Measurements from ENCODE around the gene KCNK13.
"Not testable (repeated sequence)": the region's sequence is repeated elsewhere in the genome, so short reads cannot be mapped to it uniquely, and the experiment has no call there.

Gene KCNK13

DNA sequence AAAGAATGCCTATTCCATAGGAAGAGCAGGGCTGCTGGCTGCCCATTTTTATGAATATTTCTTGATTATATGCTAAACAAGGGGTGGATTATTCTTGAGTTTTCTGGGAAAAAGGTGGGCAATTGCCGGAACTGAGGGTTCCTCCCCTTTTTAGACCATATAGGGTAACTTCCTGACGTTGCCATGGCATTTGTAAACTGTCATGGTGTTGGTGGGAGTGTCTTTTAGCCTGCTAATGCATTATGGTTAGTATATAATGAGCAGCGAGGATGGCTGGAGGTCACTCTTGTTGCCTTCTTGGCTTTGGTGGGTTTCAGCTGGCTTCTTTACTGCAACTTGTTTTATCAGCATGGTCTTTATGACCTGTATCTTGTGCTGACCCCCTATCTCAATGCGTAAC lies 138.8 kb downstream of the KCNK13 start:
- DNase-seq = not testable (repeated sequence)

DNA sequence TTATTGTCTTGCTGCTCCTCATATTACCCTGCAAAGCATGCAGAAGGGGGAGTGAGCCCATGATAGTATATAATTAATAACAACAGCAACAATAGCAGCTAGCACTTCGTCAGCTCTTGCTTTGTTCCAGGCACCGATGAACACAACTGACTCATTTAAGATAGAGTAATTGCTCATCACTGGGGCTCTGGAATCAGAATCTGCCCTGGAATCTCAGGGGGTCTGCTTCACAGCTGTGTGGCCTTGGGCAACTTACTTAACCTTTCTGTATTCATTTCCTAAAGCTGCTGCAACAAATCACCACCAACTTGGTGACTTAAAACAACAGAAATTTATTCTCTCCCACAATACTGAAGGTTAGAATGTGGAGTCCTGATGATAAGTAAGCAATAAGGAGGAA lies 139.6 kb downstream of the KCNK13 start:
- no peak for DNase-seq

DNA sequence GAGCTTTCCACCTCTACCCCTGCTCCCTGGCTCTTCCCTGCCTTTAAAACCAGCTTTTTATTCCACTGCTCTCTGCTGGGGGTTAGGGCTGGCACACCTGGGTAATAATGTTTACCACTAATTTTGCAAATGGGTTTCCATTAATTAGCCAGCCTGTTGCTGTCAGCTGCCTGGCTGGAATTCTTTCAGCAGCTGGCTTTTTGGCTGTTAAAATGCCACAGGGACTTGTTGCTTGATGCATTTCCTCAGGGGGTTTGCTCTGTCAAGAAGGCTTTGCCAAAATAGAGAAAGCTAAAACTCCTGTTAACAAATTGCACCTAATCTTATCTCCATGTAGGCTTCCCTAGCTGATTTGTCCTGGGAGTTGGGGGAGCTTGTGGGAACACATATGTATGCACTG lies 142.7 kb downstream of the KCNK13 start:
- no peak for DNase-seq

DNA sequence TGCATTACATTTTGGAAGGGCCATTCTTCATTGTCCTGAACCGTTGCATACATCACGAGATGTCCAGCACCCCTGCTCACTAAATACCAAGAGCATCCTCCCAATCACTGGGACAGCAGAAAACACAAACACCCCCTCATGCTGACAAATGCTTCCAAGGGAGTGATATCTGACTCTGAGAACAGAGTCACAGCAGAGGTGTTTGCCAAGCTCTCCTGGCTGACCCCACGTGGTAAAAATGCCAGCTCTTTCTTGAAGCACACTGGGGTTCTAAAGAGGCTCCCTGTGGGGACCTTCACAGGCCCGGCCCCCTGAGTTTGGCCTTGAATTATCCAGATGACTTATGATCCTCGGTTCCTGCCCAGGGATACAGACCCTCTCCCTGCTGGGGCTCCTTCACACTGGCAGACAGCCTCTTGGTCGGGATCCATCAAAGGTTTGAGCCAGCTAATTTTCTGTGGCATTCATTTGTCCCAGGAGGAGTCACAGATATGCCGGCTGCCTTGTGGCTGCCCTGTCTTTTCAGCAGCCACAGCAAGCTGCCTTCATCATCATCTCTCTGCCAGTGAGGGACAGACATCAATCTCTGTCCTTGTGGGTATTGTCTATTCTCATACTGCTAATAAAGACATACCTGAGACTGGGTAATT lies 151.4 kb downstream of the KCNK13 start:
- DNase-seq = no peak

DNA sequence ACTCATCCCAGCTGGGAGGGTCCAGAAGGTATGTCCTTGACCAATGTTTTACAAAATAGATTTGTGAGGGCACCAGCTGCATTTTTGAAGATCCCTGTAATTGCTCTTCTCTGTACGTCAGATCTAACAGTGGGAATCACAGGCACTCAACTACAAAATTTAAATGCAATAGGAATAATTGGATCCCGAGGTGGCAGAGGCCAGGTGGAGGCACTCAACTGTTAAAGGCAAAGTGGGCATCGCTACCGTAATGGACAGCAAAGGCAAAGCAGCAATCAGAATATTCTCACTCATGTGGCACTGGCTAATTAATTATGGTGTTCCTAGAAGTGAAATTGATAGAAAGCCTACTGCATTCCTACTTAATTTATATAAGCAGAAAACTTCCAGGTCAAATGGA lies 166.7 kb downstream of the KCNK13 start:
- no peak for DNase-seq

DNA sequence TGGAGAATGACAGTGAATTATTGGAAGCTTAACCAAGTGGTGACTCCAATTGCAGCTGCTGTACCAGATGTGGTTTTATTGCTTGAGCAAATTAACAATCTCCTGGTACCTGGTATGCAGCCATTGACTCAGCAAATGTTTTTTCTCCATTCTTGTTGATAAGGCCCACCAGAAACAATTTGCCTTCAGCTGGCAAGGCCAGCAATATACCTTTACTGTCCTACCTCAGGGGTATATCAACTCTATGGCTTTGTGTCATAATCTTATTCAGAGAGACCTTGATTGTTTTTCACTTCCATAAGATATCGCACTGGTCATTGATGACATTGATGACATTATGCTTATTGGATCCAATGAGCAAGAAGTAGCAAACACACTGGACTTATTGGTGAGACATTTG lies 168.1 kb downstream of the KCNK13 start:
- DNase-seq = not testable (repeated sequence)

Data from DMS53 (cell line).